Measurements from ENCODE around the gene ZNF180. TPM values are rescaled to one million over a fixed set of nuclear protein-coding genes. Genes with fewer than 3 reads are reported as not detected.

ZNF180 gene
- total and polyA plus RNA-seq, 2 experiments from 2014 or later: 6.9 to 10.5 TPM

- Histone ChIP-seq H4K20me1 (replicated peaks; ENCODE audit: insufficient read depth) (no peaks in the 10 kb centered on the region; the same call in none of the 2 replicates), H3K27ac (ENCODE audit: low read depth) (no peak overlapping the region), H2AFZ (no peak overlapping the region), H3K27me3 (ENCODE audit: insufficient read depth) (no peaks in the 10 kb centered on the region), H3K79me2 (replicated peaks; ENCODE audit: insufficient read depth) (peaks cover 76% of the 10 kb centered on the region), H3K36me3 (ENCODE audit: insufficient read depth) (peaks cover 33% of the 10 kb centered on the region), H3K4me3 (no peak overlapping the region), H3F3A (replicated peaks; ENCODE audit: low read depth) (no peaks in the 10 kb centered on the region), H3K9me2 (ENCODE audit: insufficient read depth) (no peaks in the 10 kb centered on the region; the same call in 1 of the 2 replicates), H3K4me2 (no peak overlapping the region), H3K4me1 (ENCODE audit: insufficient read depth) (no peaks in the 10 kb centered on the region)
- Mint-ChIP-seq H3K27ac (no peak overlapping the region), H3K9me3 (peaks cover 88% of the 10 kb centered on the region), H3K36me3 (ENCODE audit: low read depth) (peaks cover 84% of the 10 kb centered on the region), H3K4me1 (peaks cover 11% of the 10 kb centered on the region), H3K27me3 (ENCODE audit: insufficient read depth, low read depth, poor library complexity) (peaks cover 24% of the 10 kb centered on the region), H3K4me3 (no peak overlapping the region)
- ATAC-seq (no peak), DNase-seq (ENCODE audit: low spot score) (no peak)
- TF ChIP-seq, protein P1, sequence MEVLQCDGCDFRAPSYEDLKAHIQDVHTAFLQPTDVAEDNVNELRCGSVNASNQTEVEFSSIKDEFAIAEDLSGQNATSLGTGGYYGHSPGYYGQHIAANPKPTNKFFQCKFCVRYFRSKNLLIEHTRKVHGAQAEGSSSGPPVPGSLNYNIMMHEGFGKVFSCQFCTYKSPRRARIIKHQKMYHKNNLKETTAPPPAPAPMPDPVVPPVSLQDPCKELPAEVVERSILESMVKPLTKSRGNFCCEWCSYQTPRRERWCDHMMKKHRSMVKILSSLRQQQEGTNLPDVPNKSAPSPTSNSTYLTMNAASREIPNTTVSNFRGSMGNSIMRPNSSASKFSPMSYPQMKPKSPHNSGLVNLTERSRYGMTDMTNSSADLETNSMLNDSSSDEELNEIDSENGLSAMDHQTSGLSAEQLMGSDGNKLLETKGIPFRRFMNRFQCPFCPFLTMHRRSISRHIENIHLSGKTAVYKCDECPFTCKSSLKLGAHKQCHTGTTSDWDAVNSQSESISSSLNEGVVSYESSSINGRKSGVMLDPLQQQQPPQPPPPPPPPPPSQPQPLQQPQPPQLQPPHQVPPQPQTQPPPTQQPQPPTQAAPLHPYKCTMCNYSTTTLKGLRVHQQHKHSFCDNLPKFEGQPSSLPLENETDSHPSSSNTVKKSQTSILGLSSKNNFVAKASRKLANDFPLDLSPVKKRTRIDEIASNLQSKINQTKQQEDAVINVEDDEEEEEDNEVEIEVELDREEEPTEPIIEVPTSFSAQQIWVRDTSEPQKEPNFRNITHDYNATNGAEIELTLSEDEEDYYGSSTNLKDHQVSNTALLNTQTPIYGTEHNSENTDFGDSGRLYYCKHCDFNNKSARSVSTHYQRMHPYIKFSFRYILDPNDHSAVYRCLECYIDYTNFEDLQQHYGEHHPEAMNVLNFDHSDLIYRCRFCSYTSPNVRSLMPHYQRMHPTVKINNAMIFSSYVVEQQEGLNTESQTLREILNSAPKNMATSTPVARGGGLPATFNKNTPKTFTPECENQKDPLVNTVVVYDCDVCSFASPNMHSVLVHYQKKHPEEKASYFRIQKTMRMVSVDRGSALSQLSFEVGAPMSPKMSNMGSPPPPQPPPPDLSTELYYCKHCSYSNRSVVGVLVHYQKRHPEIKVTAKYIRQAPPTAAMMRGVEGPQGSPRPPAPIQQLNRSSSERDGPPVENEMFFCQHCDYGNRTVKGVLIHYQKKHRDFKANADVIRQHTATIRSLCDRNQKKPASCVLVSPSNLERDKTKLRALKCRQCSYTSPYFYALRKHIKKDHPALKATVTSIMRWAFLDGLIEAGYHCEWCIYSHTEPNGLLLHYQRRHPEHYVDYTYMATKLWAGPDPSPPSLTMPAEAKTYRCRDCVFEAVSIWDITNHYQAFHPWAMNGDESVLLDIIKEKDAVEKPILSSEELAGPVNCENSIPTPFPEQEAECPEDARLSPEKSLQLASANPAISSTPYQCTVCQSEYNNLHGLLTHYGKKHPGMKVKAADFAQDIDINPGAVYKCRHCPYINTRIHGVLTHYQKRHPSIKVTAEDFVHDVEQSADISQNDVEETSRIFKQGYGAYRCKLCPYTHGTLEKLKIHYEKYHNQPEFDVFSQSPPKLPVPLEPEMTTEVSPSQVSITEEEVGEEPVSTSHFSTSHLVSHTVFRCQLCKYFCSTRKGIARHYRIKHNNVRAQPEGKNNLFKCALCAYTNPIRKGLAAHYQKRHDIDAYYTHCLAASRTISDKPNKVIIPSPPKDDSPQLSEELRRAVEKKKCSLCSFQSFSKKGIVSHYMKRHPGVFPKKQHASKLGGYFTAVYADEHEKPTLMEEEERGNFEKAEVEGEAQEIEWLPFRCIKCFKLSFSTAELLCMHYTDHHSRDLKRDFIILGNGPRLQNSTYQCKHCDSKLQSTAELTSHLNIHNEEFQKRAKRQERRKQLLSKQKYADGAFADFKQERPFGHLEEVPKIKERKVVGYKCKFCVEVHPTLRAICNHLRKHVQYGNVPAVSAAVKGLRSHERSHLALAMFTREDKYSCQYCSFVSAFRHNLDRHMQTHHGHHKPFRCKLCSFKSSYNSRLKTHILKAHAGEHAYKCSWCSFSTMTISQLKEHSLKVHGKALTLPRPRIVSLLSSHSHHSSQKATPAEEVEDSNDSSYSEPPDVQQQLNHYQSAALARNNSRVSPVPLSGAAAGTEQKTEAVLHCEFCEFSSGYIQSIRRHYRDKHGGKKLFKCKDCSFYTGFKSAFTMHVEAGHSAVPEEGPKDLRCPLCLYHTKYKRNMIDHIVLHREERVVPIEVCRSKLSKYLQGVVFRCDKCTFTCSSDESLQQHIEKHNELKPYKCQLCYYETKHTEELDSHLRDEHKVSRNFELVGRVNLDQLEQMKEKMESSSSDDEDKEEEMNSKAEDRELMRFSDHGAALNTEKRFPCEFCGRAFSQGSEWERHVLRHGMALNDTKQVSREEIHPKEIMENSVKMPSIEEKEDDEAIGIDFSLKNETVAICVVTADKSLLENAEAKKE (CRISPR knock-in tag; IDR thresholded peaks at IDR 0.05): no peak
- TF ChIP-seq, protein P2, sequence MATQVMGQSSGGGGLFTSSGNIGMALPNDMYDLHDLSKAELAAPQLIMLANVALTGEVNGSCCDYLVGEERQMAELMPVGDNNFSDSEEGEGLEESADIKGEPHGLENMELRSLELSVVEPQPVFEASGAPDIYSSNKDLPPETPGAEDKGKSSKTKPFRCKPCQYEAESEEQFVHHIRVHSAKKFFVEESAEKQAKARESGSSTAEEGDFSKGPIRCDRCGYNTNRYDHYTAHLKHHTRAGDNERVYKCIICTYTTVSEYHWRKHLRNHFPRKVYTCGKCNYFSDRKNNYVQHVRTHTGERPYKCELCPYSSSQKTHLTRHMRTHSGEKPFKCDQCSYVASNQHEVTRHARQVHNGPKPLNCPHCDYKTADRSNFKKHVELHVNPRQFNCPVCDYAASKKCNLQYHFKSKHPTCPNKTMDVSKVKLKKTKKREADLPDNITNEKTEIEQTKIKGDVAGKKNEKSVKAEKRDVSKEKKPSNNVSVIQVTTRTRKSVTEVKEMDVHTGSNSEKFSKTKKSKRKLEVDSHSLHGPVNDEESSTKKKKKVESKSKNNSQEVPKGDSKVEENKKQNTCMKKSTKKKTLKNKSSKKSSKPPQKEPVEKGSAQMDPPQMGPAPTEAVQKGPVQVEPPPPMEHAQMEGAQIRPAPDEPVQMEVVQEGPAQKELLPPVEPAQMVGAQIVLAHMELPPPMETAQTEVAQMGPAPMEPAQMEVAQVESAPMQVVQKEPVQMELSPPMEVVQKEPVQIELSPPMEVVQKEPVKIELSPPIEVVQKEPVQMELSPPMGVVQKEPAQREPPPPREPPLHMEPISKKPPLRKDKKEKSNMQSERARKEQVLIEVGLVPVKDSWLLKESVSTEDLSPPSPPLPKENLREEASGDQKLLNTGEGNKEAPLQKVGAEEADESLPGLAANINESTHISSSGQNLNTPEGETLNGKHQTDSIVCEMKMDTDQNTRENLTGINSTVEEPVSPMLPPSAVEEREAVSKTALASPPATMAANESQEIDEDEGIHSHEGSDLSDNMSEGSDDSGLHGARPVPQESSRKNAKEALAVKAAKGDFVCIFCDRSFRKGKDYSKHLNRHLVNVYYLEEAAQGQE (IDR thresholded peaks at IDR 0.05; ENCODE audit: unreplicated experiment): no peak
- TF ChIP-seq ZNF331 (CRISPR knock-in tag; IDR thresholded peaks at IDR 0.05; ENCODE audit: low read depth) (no peak), NANOG (IDR thresholded peaks at IDR 0.05; ENCODE audit: borderline replicate concordance) (no peak), ZNF114 (CRISPR knock-in tag; IDR thresholded peaks at IDR 0.05) (no peak), JUNB (IDR thresholded peaks at IDR 0.05; ENCODE audit: unreplicated experiment) (no peak), POLR2AphosphoS5 (IDR thresholded peaks at IDR 0.05; ENCODE audit: low read depth) (no peak), STAT1 (IDR thresholded peaks at IDR 0.05; ENCODE audit: unreplicated experiment) (no peak)
- TF ChIP-seq, protein P3, sequence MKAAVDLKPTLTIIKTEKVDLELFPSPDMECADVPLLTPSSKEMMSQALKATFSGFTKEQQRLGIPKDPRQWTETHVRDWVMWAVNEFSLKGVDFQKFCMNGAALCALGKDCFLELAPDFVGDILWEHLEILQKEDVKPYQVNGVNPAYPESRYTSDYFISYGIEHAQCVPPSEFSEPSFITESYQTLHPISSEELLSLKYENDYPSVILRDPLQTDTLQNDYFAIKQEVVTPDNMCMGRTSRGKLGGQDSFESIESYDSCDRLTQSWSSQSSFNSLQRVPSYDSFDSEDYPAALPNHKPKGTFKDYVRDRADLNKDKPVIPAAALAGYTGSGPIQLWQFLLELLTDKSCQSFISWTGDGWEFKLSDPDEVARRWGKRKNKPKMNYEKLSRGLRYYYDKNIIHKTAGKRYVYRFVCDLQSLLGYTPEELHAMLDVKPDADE (IDR thresholded peaks at IDR 0.05): no peak
- TF ChIP-seq, protein P4, sequence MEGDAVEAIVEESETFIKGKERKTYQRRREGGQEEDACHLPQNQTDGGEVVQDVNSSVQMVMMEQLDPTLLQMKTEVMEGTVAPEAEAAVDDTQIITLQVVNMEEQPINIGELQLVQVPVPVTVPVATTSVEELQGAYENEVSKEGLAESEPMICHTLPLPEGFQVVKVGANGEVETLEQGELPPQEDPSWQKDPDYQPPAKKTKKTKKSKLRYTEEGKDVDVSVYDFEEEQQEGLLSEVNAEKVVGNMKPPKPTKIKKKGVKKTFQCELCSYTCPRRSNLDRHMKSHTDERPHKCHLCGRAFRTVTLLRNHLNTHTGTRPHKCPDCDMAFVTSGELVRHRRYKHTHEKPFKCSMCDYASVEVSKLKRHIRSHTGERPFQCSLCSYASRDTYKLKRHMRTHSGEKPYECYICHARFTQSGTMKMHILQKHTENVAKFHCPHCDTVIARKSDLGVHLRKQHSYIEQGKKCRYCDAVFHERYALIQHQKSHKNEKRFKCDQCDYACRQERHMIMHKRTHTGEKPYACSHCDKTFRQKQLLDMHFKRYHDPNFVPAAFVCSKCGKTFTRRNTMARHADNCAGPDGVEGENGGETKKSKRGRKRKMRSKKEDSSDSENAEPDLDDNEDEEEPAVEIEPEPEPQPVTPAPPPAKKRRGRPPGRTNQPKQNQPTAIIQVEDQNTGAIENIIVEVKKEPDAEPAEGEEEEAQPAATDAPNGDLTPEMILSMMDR (conservative IDR thresholded peaks at IDR 0.05; ENCODE audit: low read depth in 2 of 2): no peak
Measured at GRCh38 chr19:44496711-44497110, 3.6 kb downstream of the ZNF180 start.

Measured in GM23338 (cell line).